CD4-positive, CD25-positive, alpha-beta regulatory T cell (primary cell): ENCODE measurements around the gene ATP8A1. TPM values are rescaled to one million over a fixed set of nuclear protein-coding genes. Genes with fewer than 3 reads are reported as not detected.

Source experiments
- ATAC-seq, 2 donors: fragments of 150-1000 bp; cut with Tn5 transposase; one replicate each; pipeline ENCODE4 v1.10.0; 2021; ENCODE audit warnings: low read depth in 2 of 2, moderate number of reproducible peaks in 2 of 2, moderate library complexity in 1 of 2
- DNase-seq, 3 donors: peaks; one replicate each; pipeline versions ENCODE4 v3.0.0 to v3.0.0-alpha.2; 2012 to 2022; ENCODE audit warnings: mixed read lengths in 1 of 3
- H3K27ac ChIP-seq: one replicate; pipeline ENCODE4 v1.7.0; 2013; ENCODE audit warnings: mild to moderate bottlenecking, low read length; ENCODE audit not compliant: insufficient read depth, poor library complexity, severe bottlenecking
- H3K27me3 ChIP-seq: one replicate; pipeline ENCODE4 v1.7.0; 2013; ENCODE audit warnings: low read length; ENCODE audit not compliant: control insufficient read depth, insufficient read depth
- H3K36me3 ChIP-seq: one replicate; pipeline ENCODE4 v1.7.0; 2013; ENCODE audit warnings: mild to moderate bottlenecking, low read length, moderate library complexity; ENCODE audit not compliant: control insufficient read depth, insufficient read depth
- H3K4me1 ChIP-seq: 2 replicates; pipeline ENCODE4 v1.7.0; 2013; ENCODE audit warnings: mild to moderate bottlenecking, low read length; ENCODE audit not compliant: insufficient read depth, control insufficient read depth, poor library complexity, severe bottlenecking
- H3K4me3 ChIP-seq: one replicate; pipeline ENCODE4 v1.7.0; 2013; ENCODE audit warnings: low read depth, mild to moderate bottlenecking, low read length, moderate library complexity
- H3K9me3 ChIP-seq, 2 experiments: 1 replicate in 1 of 2; 2 replicates in 1 of 2; pipeline ENCODE4 v1.7.0; 2013; ENCODE audit warnings: low read length in 2 of 2, mild to moderate bottlenecking in 1 of 2, moderate library complexity in 1 of 2; ENCODE audit not compliant: control insufficient read depth in 2 of 2
- H3K27ac Mint-ChIP-seq, 3 donors: one replicate each; pipeline ENCODE4 v1.8.0; 2020 to 2022; ENCODE audit warnings: mild to moderate bottlenecking in 3 of 3, mixed read lengths in 3 of 3, moderate library complexity in 2 of 3
- H3K27me3 Mint-ChIP-seq: one replicate; pipeline ENCODE4 v1.8.0; 2022; ENCODE audit warnings: mild to moderate bottlenecking, mixed read lengths
- H3K36me3 Mint-ChIP-seq: one replicate; pipeline ENCODE4 v1.8.0; 2020; ENCODE audit warnings: mixed read lengths
- H3K4me1 Mint-ChIP-seq, 4 donors: one replicate each; pipeline ENCODE4 v1.8.0; 2020 to 2022; ENCODE audit warnings: mixed read lengths in 4 of 4, mild to moderate bottlenecking in 1 of 4
- H3K4me3 Mint-ChIP-seq, 4 donors: one replicate each; pipeline ENCODE4 v1.8.0; 2020 to 2022; ENCODE audit warnings: mild to moderate bottlenecking in 4 of 4, mixed read lengths in 4 of 4, moderate library complexity in 3 of 4
- H3K9me3 Mint-ChIP-seq, 7 donors: one replicate each; pipeline ENCODE4 v1.8.0; 2020 to 2022; ENCODE audit warnings: mixed read lengths in 7 of 7, mild to moderate bottlenecking in 3 of 7, moderate library complexity in 2 of 7
- polyA plus RNA-seq, 4 donors: library from polyadenylated mRNA; unstranded; fragments of 300-500 nt; fragmentation: Illumina TruSeq; gene quantifications; one replicate each; pipeline ENCODE4 v1.2.3, GENCODE V29; 2021
- total RNA-seq: library from RNA; stranded (reverse); gene quantifications from one replicate; pipeline ENCODE4 v1.2.3, GENCODE V29; 2022

Gene ATP8A1
- total and polyA plus RNA-seq, 5 donors from 2014 or later, result 6.3 to 49.9 (median 8.1) TPM

DNA sequence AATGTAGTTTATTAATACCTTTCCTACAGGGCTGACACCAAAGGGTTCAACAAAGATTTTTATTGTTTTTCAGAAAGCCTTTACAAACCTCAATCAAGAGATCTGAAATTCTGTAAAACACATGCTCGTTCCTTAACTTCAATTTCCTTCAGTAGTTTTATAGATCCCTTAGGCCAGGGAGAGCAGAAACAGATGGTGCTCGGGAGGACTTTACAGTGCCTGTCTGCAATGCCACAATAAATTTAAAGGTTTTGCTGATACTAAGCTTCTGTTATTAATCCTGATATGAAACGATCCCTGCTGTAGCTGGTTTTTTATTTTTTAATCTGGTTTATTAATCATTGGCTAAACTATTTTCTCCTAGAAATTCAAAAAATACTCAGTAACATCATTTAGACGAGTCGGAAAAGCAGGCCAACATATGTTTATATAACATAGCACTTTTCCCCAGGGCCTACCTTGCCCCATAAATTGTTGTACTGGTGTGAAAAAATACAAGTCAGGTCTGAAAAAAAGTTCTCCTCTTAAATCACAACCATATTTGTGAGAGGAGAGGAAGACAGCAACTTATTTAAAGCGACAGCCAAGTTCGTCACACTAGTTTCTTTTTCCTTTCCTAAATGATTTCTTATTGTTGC lies 219.9 kb downstream of the ATP8A1 start:
- H3K27me3 ChIP-seq, result no peaks in the 10 kb centered on the region
- H3K4me3 ChIP-seq, result no peak overlapping the region
- H3K9me3 Mint-ChIP-seq, result no peaks in the 10 kb centered on the region
- no peaks in the 10 kb centered on the region for H3K9me3 ChIP-seq
- peaks cover 66% of the 10 kb centered on the region for H3K36me3 Mint-ChIP-seq
- DNase-seq (no peak), ATAC-seq (no peak)
- peaks cover 20% of the 10 kb centered on the region for H3K36me3 ChIP-seq
- H3K4me1 ChIP-seq, result no peaks in the 10 kb centered on the region
- H3K27me3 Mint-ChIP-seq, result no peaks in the 10 kb centered on the region
- no peak overlapping the region for H3K4me3 Mint-ChIP-seq
- H3K27ac ChIP-seq, result no peak overlapping the region
- H3K4me1 Mint-ChIP-seq, result no peaks in the 10 kb centered on the region
- no peak overlapping the region for H3K27ac Mint-ChIP-seq

DNA sequence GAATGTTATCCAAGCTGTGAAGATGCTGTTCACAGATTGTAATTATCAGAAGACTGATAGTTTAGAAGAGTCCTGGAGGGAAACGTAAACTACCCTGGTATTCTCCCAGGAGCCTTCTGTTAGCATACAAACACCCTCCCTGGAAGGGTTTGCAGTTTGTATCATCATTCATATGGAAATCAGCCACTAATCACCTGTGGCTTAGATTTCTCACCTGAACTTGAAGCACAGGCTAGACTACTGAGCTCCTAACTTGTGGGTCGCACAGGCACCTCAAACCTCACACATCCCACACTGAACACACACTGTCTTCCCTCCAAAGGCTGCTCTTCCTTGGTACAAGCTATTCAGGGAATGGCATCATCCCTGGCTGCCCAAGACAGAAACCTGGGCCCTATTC lies 228.9 kb downstream of the ATP8A1 start:
- no peak overlapping the region for H3K27ac ChIP-seq
- no peaks in the 10 kb centered on the region for H3K27me3 Mint-ChIP-seq

DNA sequence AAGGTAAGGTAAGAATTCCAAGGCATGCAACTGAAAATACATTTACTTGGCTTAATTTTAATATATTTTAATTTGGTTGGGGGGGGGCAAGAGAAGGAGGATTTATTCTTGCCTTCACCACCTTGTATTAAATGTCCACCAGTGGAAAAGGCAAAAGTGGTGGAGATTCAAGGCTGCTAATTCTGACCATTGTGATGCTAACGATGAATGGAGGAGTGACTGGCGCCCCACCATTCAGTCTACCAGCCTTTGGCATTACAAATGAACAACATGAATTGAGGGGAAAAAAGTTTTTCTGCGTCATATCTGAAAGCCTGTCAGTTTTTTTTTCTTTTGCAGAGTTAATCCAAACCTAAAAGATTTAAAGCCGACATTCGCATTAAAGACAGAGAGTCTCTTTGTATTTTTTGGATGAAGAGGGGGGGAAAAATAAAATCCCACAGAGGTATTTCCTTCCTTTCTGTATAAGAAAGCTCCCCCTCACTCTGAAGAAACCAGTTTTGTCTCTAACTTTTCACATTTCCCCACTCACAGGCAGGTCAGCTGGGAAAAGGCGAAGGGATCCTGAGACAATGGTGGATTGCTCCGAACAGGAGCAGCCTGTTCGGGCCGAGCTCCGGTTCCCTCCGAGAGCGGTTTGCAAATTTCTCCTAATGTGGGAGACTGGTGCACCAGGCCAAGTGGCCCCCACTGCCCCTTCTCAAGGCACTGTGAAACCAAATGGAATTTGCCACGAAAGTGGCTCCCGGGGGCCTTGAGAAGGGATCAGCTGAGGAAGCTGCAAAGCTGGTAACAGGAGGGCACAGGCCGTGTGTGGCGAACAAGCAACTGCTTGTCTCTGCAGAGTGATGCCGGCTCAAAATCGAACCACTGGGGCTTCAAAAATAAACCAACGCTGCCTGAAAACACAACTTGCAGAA lies 231.5 kb downstream of the ATP8A1 start:
- Mint-ChIP-seq H3K4me3 (no peak overlapping the region), H3K9me3 (no peaks in the 10 kb centered on the region), H3K27ac (no peak overlapping the region), H3K27me3 (no peaks in the 10 kb centered on the region), H3K4me1 (no peaks in the 10 kb centered on the region), H3K36me3 (peaks cover 48% of the 10 kb centered on the region)
- no peak overlapping the region for H3K4me3 ChIP-seq
- no peaks in the 10 kb centered on the region for H3K27me3 ChIP-seq
- no peak for ATAC-seq
- DNase-seq, result no peak
- no peaks in the 10 kb centered on the region for H3K4me1 ChIP-seq
- no peak overlapping the region for H3K27ac ChIP-seq
- no peaks in the 10 kb centered on the region for H3K9me3 ChIP-seq
- H3K36me3 ChIP-seq, result peaks cover 29% of the 10 kb centered on the region

More for the DNA sequence above, 228.9 kb downstream of the ATP8A1 start:
- Histone ChIP-seq H3K36me3 (peaks cover 14% of the 10 kb centered on the region), H3K27me3 (no peaks in the 10 kb centered on the region), H3K9me3 (no peaks in the 10 kb centered on the region), H3K4me3 (no peak overlapping the region), H3K4me1 (no peaks in the 10 kb centered on the region)
- Mint-ChIP-seq H3K4me3 (no peak overlapping the region), H3K9me3 (no peaks in the 10 kb centered on the region), H3K36me3 (peaks cover 47% of the 10 kb centered on the region), H3K4me1 (peaks cover 0 to 2% (median 0%) of the 10 kb centered on the region in 4 donors), H3K27ac (no peak overlapping the region)
- ATAC-seq, result no peak
- no peak for DNase-seq

DNA sequence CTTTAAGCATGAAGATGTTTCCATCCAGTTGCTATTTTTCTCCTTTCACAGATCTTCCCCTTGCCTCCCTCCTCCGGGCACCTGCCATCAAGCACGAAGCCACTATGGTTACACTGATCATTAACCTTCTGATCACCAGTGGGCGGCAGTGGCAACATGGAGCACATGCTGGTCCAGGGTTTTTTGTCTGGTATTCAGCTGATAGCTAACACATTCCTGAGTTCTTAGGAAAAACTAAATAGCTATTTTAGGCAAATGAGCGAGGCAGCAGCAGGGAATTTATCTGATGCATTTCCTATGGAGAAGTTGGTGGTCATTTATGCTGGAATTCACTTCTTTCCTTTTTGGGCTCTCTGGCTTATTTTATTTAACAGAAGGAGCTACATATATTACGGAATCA lies 236.8 kb downstream of the ATP8A1 start:
- peaks cover 47% of the 10 kb centered on the region for H3K36me3 ChIP-seq
- H3K27me3 Mint-ChIP-seq, result no peaks in the 10 kb centered on the region
- no peaks in the 10 kb centered on the region for H3K4me1 ChIP-seq
- H3K9me3 Mint-ChIP-seq, result no peaks in the 10 kb centered on the region
- no peaks in the 10 kb centered on the region for H3K27me3 ChIP-seq
- no peaks in the 10 kb centered on the region for H3K4me1 Mint-ChIP-seq
- H3K27ac ChIP-seq, result no peak overlapping the region
- ATAC-seq (no peak), DNase-seq (no peak)
- no peaks in the 10 kb centered on the region for H3K9me3 ChIP-seq
- H3K27ac Mint-ChIP-seq, result no peak overlapping the region
- H3K4me3 ChIP-seq, result no peak overlapping the region
- no peak overlapping the region for H3K4me3 Mint-ChIP-seq
- H3K36me3 Mint-ChIP-seq, result peaks cover 39% of the 10 kb centered on the region

DNA sequence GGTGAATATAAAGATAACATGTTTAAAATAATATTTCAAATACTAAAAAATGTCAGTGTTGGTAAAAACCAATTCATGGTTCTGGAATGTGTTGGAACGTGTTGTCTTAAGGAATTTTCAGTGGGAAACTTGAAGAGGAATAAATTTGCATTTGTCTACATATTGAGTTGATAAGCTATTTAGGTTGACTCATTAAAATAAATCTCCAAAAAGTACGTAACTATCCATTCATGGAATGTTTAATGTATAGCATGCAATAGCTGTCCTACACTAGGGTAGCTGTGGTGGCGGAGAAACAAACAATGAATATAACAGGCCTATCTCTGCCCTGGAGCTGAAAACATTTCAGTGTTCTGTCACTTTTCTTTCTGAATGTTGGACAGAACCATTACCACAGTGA lies 239.4 kb downstream of the ATP8A1 start:
- Mint-ChIP-seq H3K9me3 (no peaks in the 10 kb centered on the region), H3K4me1 (no peaks in the 10 kb centered on the region), H3K27ac (no peak overlapping the region), H3K36me3 (peaks cover 54% of the 10 kb centered on the region), H3K4me3 (no peak overlapping the region), H3K27me3 (no peaks in the 10 kb centered on the region)
- H3K36me3 ChIP-seq, result peaks cover 61% of the 10 kb centered on the region
- H3K27ac ChIP-seq, result no peak overlapping the region
- H3K27me3 ChIP-seq, result no peaks in the 10 kb centered on the region
- H3K9me3 ChIP-seq, result no peaks in the 10 kb centered on the region
- no peak for DNase-seq
- H3K4me3 ChIP-seq, result no peak overlapping the region
- no peak for ATAC-seq
- no peaks in the 10 kb centered on the region for H3K4me1 ChIP-seq

DNA sequence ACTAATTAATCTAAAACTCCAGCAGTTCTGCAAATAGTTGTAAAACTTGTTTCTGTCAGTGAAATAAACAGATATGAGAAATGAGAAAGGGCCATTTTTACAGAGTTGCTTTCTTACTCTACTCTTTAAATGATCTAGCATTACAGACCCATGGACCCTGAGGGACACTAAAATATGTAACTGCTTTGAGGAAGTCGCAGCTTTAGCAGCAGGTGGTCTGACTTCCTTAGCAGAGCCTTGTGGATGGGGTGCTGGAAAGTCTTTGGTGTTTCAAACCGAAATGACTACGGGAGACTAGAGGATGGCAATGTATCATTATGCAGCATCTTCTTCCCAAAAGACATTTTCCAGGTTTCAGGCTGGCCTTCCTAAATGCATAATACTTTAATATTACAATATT lies 240.9 kb downstream of the ATP8A1 start:
- Histone ChIP-seq H3K27me3 (no peaks in the 10 kb centered on the region), H3K27ac (no peak overlapping the region), H3K4me1 (no peaks in the 10 kb centered on the region), H3K9me3 (no peaks in the 10 kb centered on the region), H3K36me3 (peaks cover 55% of the 10 kb centered on the region), H3K4me3 (no peak overlapping the region)
- H3K4me3 Mint-ChIP-seq, result no peak overlapping the region
- no peaks in the 10 kb centered on the region for H3K9me3 Mint-ChIP-seq
- ATAC-seq, result no peak
- H3K36me3 Mint-ChIP-seq, result peaks cover 52% of the 10 kb centered on the region
- no peaks in the 10 kb centered on the region for H3K4me1 Mint-ChIP-seq
- no peaks in the 10 kb centered on the region for H3K27me3 Mint-ChIP-seq
- no peak overlapping the region for H3K27ac Mint-ChIP-seq
- DNase-seq, result no peak

DNA sequence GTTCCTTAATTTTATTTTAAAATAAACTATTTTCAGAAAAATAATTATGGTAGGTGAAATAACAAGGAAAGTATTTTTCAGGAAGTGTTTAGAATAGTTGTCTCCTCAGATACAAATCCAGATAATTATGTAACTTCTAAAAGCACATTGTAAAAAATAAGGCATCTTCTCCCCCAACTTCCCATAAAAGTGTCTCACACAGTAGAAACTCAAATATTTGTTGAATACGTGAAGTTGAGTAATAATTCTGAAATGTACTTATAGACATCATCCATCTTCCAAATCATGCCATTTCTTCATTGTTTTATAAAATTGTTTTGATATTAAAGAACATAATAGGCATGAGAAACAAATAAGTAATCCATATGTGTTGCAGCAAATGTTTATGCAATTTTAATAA lies 241.6 kb downstream of the ATP8A1 start:
- no peak overlapping the region for H3K4me3 Mint-ChIP-seq
- H3K27ac ChIP-seq, result no peak overlapping the region
- no peaks in the 10 kb centered on the region for H3K27me3 ChIP-seq
- H3K9me3 Mint-ChIP-seq, result no peaks in the 10 kb centered on the region
- no peaks in the 10 kb centered on the region for H3K9me3 ChIP-seq
- DNase-seq, result no peak
- no peaks in the 10 kb centered on the region for H3K27me3 Mint-ChIP-seq
- H3K4me1 ChIP-seq, result no peaks in the 10 kb centered on the region
- no peak overlapping the region for H3K27ac Mint-ChIP-seq
- H3K36me3 ChIP-seq, result peaks cover 54% of the 10 kb centered on the region
- ATAC-seq, result no peak
- no peaks in the 10 kb centered on the region for H3K4me1 Mint-ChIP-seq
- no peak overlapping the region for H3K4me3 ChIP-seq
- peaks cover 51% of the 10 kb centered on the region for H3K36me3 Mint-ChIP-seq

DNA sequence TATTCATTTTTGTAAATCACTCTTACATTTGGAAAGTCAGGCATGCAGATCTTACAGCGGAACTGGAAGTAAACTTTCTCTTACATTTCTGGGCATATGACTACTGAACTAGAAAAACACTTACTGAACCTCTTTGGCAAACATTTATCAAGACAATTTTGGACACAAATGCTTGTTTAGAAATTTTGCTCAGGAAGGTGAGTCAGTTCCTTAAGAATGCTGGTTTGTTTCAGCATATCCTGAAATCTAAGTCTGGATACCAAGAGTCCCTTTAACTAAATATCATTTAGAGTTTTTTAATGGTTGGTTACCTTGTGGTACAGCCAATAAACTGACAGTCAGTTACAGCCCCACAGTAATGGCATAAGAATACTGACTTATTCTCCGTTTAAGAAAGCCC lies 244.7 kb downstream of the ATP8A1 start:
- Mint-ChIP-seq H3K9me3 (no peaks in the 10 kb centered on the region), H3K36me3 (peaks cover 36% of the 10 kb centered on the region), H3K27me3 (no peaks in the 10 kb centered on the region), H3K4me1 (no peaks in the 10 kb centered on the region), H3K4me3 (no peak overlapping the region), H3K27ac (no peak overlapping the region)
- H3K27me3 ChIP-seq, result no peaks in the 10 kb centered on the region
- ATAC-seq (no peak), DNase-seq (no peak)
- H3K4me1 ChIP-seq, result no peaks in the 10 kb centered on the region
- H3K9me3 ChIP-seq, result no peaks in the 10 kb centered on the region
- H3K4me3 ChIP-seq, result no peak overlapping the region
- peaks cover 37% of the 10 kb centered on the region for H3K36me3 ChIP-seq
- no peak overlapping the region for H3K27ac ChIP-seq
